DMS79 treated with DMSO at 0.1 percent for 48 hours (cell line): Measurements from ENCODE around the gene NDRG4.

Experiments
- DNase-seq: peaks from one replicate; lab custom pipeline; 2025; lab: John Stamatoyannopoulos, UW

Gene NDRG4

DNA sequence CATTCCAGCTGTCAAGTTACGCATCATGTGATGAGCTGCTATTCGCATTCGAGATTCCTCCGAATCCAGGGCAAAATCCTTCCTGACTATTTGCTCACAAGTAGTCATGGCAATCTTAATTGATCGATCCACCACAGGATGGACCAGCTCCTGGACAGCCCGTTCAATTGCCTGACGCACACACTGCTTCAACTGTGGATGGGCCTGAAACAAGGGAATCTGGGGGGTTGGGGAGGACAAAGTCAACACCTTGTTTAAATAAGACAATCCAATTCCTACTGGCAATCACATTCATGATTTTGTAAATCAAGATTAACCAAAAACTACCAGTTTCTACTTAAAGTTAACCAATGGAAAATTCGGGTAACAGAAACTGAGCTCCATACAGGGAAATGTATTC is 43.7 kb downstream of the NDRG4 start:
- no peak for DNase-seq

DNA sequence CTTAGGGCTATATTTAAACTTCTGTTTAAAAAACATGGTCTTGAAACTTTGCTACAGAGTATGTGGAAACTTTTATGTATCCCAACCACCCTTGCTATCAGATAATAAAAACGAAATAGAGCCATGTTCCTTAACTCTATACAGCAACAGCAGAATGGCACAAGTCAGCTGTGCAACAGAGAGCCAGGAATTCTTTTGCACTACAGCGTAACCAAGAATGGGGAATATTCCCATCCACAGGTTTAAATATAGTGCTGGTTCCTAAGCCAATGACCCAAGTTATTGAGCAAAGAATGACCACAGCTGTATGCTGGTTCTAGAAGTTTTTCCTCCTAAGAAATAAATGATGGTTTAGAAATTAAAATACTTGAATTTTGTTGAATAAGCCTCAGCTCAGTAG is 48.4 kb downstream of the NDRG4 start:
- DNase-seq = no peak

- no peak for DNase-seq
Measured at GRCh38 chr16:58551496-58551895, 51.6 kb downstream of the NDRG4 start.

GRCh38 chr16:58556678-58557077 is 56.7 kb downstream of the NDRG4 start:
- no peak for DNase-seq
